ENCODE results near the gene RCC2. TPM values are rescaled to one million over a fixed set of nuclear protein-coding genes. Genes with fewer than 3 reads are reported as not detected.

Gene RCC2
- total and polyA plus RNA-seq, 4 donors: 2.1 to 36.7 (median 8.1) TPM

DNA sequence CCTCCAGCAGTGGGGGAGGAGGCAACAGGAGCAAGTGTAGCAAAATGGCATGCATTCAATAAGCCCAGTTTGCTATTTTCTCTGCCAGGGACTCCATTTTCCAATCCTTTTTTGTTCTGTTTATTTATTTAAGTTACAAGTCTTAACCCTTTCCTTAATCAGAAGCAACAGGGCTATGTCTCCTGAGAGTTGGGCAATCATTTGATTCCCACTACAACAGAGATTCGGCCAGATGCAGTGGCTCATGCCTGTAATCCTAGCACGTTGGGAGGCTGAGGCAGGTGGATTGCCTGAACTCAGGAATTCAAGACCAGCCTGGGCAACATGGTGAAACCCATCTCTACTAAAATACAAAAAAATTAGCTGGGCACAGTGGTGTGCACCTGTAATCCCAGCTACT lies 25.5 kb downstream of the RCC2 start:
- 93% methylated on average over 2 of the region's 2 CpGs for WGBS
- Histone ChIP-seq H3K27ac (ENCODE audit: low read depth in 1 of 2, low read length in 2 of 2) (no peak overlapping the region), H3K4me1 (ENCODE audit: control insufficient read depth in 4 of 4, insufficient read depth in 4 of 4, low read length in 3 of 4) (no peaks in the 10 kb centered on the region), H3K36me3 (ENCODE audit: control insufficient read depth in 4 of 4, insufficient read depth in 3 of 4, low read depth in 1 of 4, low read length in 3 of 4) (peaks cover 37 to 80% (median 63%) of the 10 kb centered on the region in 4 donors), H3K4me3 (ENCODE audit: low read depth in 1 of 3, low read length in 3 of 3) (no peak overlapping the region), H3K27me3 (ENCODE audit: control insufficient read depth in 4 of 4, insufficient read depth in 4 of 4, low read length in 3 of 4) (no peaks in the 10 kb centered on the region), H3K9ac (ENCODE audit: low read depth in 1 of 2, low read length in 2 of 2) (no peak overlapping the region), H3K9me3 (ENCODE audit: control insufficient read depth in 4 of 4, low read length in 3 of 4) (no peaks in the 10 kb centered on the region)
- TF ChIP-seq HNF4A (conservative IDR thresholded peaks at IDR 0.05): no peak
- TF ChIP-seq MAX (IDR thresholded peaks at IDR 0.05): no peak
- no peak for DNase-seq (ENCODE audit: low spot score)

GRCh38 chr1:17412093-17412870 lies 27.2 kb downstream of the RCC2 start:
- Histone ChIP-seq H3K36me3 (ENCODE audit: control insufficient read depth in 4 of 4, insufficient read depth in 3 of 4, low read depth in 1 of 4, low read length in 3 of 4) (peaks cover 38 to 80% (median 59%) of the 10 kb centered on the region in 4 donors), H3K27ac (ENCODE audit: low read depth in 1 of 2, low read length in 2 of 2) (no peak overlapping the region), H3K9me3 (ENCODE audit: control insufficient read depth in 4 of 4, low read length in 3 of 4) (no peaks in the 10 kb centered on the region), H3K27me3 (ENCODE audit: control insufficient read depth in 4 of 4, insufficient read depth in 4 of 4, low read length in 3 of 4) (no peaks in the 10 kb centered on the region), H3K9ac (ENCODE audit: low read depth in 1 of 2, low read length in 2 of 2) (no peak overlapping the region), H3K4me3 (ENCODE audit: low read depth in 1 of 3, low read length in 3 of 3) (no peak overlapping the region), H3K4me1 (ENCODE audit: control insufficient read depth in 4 of 4, insufficient read depth in 4 of 4, low read length in 3 of 4) (no peaks in the 10 kb centered on the region)
- no peak for DNase-seq (ENCODE audit: low spot score)
- TF ChIP-seq YY1 (IDR thresholded peaks at IDR 0.05) (no peak), SP1 (IDR thresholded peaks at IDR 0.05) (no peak), EGR1 (IDR thresholded peaks at IDR 0.05; ENCODE audit: low read depth in 2 of 2) (no peak), MAX (IDR thresholded peaks at IDR 0.05) (no peak), RXRA (IDR thresholded peaks at IDR 0.05) (no peak), GABPA (IDR thresholded peaks at IDR 0.05 in 1 of 2, conservative IDR thresholded peaks at IDR 0.05 in 1 of 2) (no peak), ZBTB33 (IDR thresholded peaks at IDR 0.05) (no peak)
- TF ChIP-seq, protein P1, sequence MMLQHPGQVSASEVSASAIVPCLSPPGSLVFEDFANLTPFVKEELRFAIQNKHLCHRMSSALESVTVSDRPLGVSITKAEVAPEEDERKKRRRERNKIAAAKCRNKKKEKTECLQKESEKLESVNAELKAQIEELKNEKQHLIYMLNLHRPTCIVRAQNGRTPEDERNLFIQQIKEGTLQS (IDR thresholded peaks at IDR 0.05): no peak
- 93% methylated on average over 16 of the region's 16 CpGs for WGBS

- DNase-seq (ENCODE audit: low spot score): no peak
- WGBS: 94% methylated on average over 10 of the region's 10 CpGs
- TF ChIP-seq ZBTB33 (IDR thresholded peaks at IDR 0.05): no peak
- TF ChIP-seq TAF1 (conservative IDR thresholded peaks at IDR 0.05): no peak
- no peak for TF ChIP-seq EGR1 (IDR thresholded peaks at IDR 0.05; ENCODE audit: low read depth in 2 of 2)
- TF ChIP-seq NR2F2 (IDR thresholded peaks at IDR 0.05): no peak
- TF ChIP-seq YY1 (IDR thresholded peaks at IDR 0.05): no peak
- TF ChIP-seq SP1 (IDR thresholded peaks at IDR 0.05): no peak
- TF ChIP-seq, protein P1 (IDR thresholded peaks at IDR 0.05): no peak
- TF ChIP-seq JUND (IDR thresholded peaks at IDR 0.05): no peak
- TF ChIP-seq CTCF (IDR thresholded peaks at IDR 0.05; ENCODE audit: low read depth, low read length, missing input control): no peak
- no peak for TF ChIP-seq FOXA1 (IDR thresholded peaks at IDR 0.05)
- TF ChIP-seq, protein P2, sequence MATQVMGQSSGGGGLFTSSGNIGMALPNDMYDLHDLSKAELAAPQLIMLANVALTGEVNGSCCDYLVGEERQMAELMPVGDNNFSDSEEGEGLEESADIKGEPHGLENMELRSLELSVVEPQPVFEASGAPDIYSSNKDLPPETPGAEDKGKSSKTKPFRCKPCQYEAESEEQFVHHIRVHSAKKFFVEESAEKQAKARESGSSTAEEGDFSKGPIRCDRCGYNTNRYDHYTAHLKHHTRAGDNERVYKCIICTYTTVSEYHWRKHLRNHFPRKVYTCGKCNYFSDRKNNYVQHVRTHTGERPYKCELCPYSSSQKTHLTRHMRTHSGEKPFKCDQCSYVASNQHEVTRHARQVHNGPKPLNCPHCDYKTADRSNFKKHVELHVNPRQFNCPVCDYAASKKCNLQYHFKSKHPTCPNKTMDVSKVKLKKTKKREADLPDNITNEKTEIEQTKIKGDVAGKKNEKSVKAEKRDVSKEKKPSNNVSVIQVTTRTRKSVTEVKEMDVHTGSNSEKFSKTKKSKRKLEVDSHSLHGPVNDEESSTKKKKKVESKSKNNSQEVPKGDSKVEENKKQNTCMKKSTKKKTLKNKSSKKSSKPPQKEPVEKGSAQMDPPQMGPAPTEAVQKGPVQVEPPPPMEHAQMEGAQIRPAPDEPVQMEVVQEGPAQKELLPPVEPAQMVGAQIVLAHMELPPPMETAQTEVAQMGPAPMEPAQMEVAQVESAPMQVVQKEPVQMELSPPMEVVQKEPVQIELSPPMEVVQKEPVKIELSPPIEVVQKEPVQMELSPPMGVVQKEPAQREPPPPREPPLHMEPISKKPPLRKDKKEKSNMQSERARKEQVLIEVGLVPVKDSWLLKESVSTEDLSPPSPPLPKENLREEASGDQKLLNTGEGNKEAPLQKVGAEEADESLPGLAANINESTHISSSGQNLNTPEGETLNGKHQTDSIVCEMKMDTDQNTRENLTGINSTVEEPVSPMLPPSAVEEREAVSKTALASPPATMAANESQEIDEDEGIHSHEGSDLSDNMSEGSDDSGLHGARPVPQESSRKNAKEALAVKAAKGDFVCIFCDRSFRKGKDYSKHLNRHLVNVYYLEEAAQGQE (IDR thresholded peaks at IDR 0.05): no peak
These were observed 30.1 kb downstream of the RCC2 start for GRCh38 chr1:17409391-17409811.

More at GRCh38 chr1:17409391-17409811, 30.1 kb downstream of the RCC2 start:
- H3K9me3 ChIP-seq (ENCODE audit: control insufficient read depth in 4 of 4, low read length in 3 of 4): no peaks in the 10 kb centered on the region
- no peak overlapping the region for H3K27ac ChIP-seq (ENCODE audit: low read depth in 1 of 2, low read length in 2 of 2)
- peaks cover 0 to 4% (median 0%) of the 10 kb centered on the region in 4 donors for H3K4me1 ChIP-seq (ENCODE audit: control insufficient read depth in 4 of 4, insufficient read depth in 4 of 4, low read length in 3 of 4)
- no peak overlapping the region for H3K9ac ChIP-seq (ENCODE audit: low read depth in 1 of 2, low read length in 2 of 2)
- no peak overlapping the region for H3K4me3 ChIP-seq (ENCODE audit: low read depth in 1 of 3, low read length in 3 of 3)
- H3K27me3 ChIP-seq (ENCODE audit: control insufficient read depth in 4 of 4, insufficient read depth in 4 of 4, low read length in 3 of 4): no peaks in the 10 kb centered on the region
- H3K36me3 ChIP-seq (ENCODE audit: control insufficient read depth in 4 of 4, insufficient read depth in 3 of 4, low read depth in 1 of 4, low read length in 3 of 4): peaks cover 24 to 59% (median 42%) of the 10 kb centered on the region in 4 donors
